ENCODE data around the gene MLYCD. TPM values are rescaled to one million over a fixed set of nuclear protein-coding genes. Genes with fewer than 3 reads are reported as not detected.

Gene MLYCD
- total RNA-seq, 1 donor = 2.6 TPM

DNA sequence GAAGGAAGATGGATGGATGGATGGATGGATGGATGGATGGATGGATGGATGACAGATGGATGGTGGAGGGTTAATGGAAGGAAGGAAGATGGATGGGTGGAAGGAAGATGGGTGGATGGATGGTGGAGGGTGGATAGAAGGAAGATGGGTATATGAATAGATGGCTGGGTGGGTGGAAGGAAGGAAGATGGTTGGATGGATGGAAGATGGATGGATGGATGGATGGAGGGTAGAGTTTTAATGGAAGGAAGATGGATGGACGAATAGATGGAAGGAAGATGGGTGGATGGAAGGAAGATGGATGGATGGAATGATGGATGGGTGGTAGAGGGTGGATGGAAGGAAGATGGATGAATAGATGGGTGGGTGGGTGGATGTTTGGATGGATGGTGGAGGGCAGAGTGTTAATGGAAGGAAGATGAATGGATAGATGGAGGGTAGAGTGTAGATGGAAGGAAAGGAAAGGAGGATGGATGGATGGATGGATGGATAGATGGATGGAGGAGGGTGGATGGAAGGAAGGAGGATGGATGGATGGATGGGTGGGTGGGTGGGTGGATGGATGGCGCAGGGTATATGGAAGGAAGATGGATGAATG, 22.1 kb downstream of the MLYCD start:
- TF ChIP-seq, protein P1, sequence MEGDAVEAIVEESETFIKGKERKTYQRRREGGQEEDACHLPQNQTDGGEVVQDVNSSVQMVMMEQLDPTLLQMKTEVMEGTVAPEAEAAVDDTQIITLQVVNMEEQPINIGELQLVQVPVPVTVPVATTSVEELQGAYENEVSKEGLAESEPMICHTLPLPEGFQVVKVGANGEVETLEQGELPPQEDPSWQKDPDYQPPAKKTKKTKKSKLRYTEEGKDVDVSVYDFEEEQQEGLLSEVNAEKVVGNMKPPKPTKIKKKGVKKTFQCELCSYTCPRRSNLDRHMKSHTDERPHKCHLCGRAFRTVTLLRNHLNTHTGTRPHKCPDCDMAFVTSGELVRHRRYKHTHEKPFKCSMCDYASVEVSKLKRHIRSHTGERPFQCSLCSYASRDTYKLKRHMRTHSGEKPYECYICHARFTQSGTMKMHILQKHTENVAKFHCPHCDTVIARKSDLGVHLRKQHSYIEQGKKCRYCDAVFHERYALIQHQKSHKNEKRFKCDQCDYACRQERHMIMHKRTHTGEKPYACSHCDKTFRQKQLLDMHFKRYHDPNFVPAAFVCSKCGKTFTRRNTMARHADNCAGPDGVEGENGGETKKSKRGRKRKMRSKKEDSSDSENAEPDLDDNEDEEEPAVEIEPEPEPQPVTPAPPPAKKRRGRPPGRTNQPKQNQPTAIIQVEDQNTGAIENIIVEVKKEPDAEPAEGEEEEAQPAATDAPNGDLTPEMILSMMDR (IDR thresholded peaks at IDR 0.05; ENCODE audit: insufficient read depth, low read depth, low read length) = no peak
- no peak overlapping the region for H3K4me3 ChIP-seq (ENCODE audit: low read depth, low read length)
- DNase-seq (ENCODE audit: low read depth) = no peak

DNA sequence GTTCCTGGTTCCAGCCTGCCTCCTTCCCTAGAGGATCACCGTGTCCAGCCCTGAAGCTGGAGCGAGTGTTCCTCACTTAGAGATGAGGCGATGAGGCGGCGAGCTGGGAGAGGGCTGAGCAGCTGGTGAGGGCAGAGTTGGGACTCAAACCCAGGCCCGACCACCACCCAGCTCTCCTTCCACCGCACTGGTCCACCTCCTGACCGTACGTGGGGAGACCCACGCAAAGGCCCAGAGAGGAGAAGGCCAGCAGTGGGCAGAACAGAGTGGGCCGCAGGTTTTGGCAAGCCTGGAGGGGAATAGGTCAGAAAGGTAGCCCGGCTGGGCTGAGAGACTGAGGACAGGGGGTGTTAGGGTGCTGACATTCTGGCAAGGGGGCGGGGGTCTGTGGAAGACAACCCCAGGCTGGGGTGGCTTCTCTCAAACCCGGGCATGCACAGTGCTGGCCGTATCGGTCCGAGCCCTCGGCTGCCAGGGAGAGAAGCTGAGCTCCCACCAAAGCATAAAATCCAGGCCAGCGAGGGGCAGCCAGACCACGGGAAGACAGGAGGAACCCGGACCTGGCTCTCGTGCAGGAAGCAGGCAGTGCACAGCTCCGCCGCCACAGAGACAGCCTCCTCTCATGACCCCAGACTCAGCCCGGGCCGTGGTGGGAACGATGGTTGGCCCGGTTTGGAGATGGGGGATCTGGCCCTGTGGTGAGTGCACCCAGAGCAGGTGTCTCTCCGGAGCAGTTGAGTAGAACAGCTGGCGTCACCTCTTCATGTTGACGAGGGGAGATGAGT, 24.9 kb downstream of the MLYCD start:
- TF ChIP-seq, protein P1 (IDR thresholded peaks at IDR 0.05; ENCODE audit: insufficient read depth, low read depth, low read length) = no peak
- DNase-seq (ENCODE audit: low read depth) = no peak

DNA sequence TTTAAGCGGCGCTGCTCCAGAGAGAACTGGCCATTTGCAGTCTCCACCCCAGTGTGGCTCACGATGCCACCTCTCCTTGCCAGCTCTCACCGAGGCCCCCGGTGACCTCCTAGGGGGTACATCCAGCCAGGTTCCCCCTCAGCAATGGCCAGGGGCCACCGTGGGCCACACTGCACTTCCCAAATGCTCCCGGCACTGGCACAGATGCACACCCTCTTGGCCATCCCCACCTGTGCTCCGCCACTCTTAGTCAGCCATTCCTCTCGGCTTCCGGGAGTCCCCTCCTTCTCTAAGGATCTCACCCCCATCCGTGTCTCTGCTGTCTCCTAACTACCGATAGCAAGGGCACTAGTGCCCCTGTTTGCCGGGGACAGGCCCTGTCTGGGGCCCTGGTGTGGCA, 25.8 kb downstream of the MLYCD start:
- no peak overlapping the region for H3K4me3 ChIP-seq (ENCODE audit: low read depth, low read length)
- no peak for DNase-seq (ENCODE audit: low read depth)
- TF ChIP-seq, protein P1 (IDR thresholded peaks at IDR 0.05; ENCODE audit: insufficient read depth, low read depth, low read length) = no peak

More for the DNA sequence above, 24.9 kb downstream of the MLYCD start:
- H3K4me3 ChIP-seq (ENCODE audit: low read depth, low read length) = no peak overlapping the region

DNA sequence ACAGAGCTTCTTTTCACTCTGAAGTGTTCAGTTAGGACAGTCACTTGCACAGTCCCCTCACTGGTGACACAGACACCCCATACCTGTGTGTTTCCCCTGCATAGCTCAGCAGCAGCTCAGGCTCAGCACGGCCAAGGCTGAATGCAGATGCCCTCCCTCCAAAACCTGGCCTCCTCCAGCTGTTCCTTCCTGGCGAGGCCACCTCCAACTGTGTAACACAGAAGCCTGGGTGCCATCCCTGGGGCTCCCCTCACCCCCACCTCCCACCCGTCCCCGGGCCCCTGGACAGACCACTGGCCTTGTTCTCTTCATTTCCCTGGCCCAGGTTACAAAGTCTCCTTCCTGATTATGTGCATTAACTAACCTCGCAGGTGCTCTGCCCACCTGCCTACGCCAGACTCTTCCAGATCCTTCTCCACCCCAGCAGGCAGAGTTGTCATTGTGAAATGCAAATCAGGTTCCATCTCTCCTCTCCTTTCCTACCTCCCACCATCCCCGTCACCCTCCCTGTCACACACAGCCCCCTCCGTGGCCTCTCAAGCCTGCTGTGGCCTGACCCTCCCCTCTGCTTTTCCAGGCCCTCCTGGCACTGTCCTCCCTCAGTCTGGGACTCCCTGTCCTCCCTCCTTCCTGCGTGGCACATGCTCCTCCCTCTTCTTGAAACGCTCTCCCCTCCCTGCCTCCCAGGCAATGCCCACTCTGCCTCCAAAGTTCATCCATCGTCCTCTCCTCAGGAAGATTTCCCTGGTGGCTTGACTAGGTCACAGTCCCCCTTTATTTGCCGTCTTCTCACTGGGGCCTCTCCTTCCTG, 26.4 kb downstream of the MLYCD start:
- TF ChIP-seq, protein P1 (IDR thresholded peaks at IDR 0.05; ENCODE audit: insufficient read depth, low read depth, low read length) = no peak
- DNase-seq (ENCODE audit: low read depth) = no peak
- H3K4me3 ChIP-seq (ENCODE audit: low read depth, low read length) = no peak overlapping the region

DNA sequence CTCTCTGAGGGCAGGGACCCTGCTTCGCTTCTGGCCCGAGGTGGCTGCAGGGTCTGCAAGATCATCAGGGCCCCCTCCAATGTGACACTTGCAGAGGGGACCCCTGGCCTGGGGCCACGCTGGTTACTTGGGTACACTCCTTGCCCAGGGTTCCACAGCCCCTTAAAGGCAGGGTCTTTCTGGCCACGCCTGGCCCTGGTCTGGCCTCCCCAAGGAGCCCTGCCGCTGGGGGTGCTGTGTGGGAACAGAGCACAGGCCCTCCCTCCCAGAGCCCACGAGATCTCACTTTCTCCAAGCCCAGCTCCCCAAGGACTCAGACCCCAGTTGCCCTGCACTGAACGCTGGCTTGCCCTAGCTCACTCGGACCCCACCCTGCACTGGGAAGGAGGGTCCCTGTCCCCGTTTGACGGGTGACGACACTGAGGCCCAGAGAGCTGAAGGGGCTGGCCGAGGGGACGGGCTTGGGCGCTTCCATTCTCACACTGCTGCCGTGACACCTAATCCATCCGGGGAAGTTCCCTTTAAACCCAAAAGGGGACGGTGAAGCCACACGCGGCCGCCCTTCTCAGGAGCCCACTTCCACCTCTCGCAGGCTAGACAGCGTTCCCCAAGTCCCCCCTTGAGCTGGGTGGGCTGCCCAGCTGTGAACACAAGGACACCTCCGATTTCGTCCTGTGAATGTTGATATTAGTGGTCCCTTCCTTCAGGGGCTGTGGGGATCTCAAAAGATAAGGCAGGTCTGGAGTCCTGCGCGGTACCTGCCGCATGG, 27.2 kb downstream of the MLYCD start:
- H3K4me3 ChIP-seq (ENCODE audit: low read depth, low read length) = no peak overlapping the region
- no peak for DNase-seq (ENCODE audit: low read depth)
- TF ChIP-seq, protein P1 (IDR thresholded peaks at IDR 0.05; ENCODE audit: insufficient read depth, low read depth, low read length) = no peak

DNA sequence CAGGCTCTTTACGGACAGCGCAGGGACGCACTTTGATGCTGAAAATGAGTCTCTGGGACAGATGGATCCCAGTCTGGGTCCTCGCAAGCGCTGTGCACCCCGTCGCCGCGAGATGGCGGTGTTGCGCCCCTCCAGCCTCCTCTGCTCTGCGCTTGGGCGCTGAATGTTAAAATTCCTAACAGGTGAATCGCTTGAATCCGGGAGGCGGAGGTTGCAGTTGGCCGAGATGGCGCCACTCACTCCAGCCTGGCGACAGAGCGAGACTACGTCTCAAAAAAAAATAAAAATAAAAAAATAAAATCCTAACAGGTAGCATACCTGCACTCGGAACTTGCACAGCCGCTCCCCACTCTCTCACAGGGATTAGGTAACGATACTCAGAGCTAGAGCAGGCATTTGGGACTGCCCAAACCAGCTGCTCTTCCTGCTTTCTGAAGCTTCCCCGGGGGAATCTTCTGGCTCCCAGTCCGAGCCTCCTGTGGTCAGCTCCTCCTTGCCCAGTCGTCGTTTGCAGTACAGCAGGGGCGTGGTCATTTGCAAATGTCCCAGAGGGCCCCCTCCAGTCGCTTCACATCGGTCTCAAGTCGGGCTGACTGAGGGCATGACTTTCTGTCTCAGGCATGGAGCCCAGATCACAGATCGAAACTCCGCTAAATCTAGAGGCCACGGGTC, 27.9 kb downstream of the MLYCD start:
- H3K4me3 ChIP-seq (ENCODE audit: low read depth, low read length) = no peak overlapping the region
- DNase-seq (ENCODE audit: low read depth) = peak; percentile 45
- TF ChIP-seq, protein P1 (IDR thresholded peaks at IDR 0.05; ENCODE audit: insufficient read depth, low read depth, low read length) = peak; percentile 92

Data from fibroblast of villous mesenchyme (primary cell).